Stimulated activated naive CD8-positive, alpha-beta T cell treated with anti-CD3 and anti-CD28 coated beads, Interleukin-15, Interleukin-2, amounts not matched to agents 100 U/mL and 50 U/mL, for 24 hours (primary cell): ENCODE measurements around the gene DDI2.

Experiments
- ATAC-seq: fragments of 150-1000 bp; cut with Tn5 transposase; one replicate; pipeline ENCODE4 v1.10.0; 2021
- DNase-seq: peaks from one replicate; pipeline ENCODE4 v3.0.0; 2021

The DDI2 gene

GRCh38 chr1:15605398-15606383 is 11.6 kb upstream of the DDI2 start:
- no peak for DNase-seq
- no peak for ATAC-seq

GRCh38 chr1:15609631-15610030 is 7.6 kb upstream of the DDI2 start:
- DNase-seq, result no peak
- ATAC-seq, result no peak

- ATAC-seq (no peak), DNase-seq (no peak)
Measured at GRCh38 chr1:15610167-15610566, 7.1 kb upstream of the DDI2 start.

- ATAC-seq, result peak; percentile 20
- peak; percentile 25 for DNase-seq
Measured at GRCh38 chr1:15616373-15617172, 685 bp upstream of the DDI2 start.

GRCh38 chr1:15618077-15618654 is 908 bp downstream of the DDI2 start:
- DNase-seq (no peak), ATAC-seq (no peak)

GRCh38 chr1:15618655-15619525 is 1.6 kb downstream of the DDI2 start:
- ATAC-seq (no peak), DNase-seq (no peak)

- DNase-seq (no peak), ATAC-seq (no peak)
Measured at GRCh38 chr1:15620155-15620545, 2.9 kb downstream of the DDI2 start.

- DNase-seq (no peak), ATAC-seq (no peak)
Measured at GRCh38 chr1:15620902-15621682, 3.8 kb downstream of the DDI2 start.

GRCh38 chr1:15621975-15622374 is 4.7 kb downstream of the DDI2 start:
- ATAC-seq (no peak), DNase-seq (no peak)

GRCh38 chr1:15622712-15623373 is 5.6 kb downstream of the DDI2 start:
- ATAC-seq, result no peak

GRCh38 chr1:15623435-15623834 is 6.2 kb downstream of the DDI2 start:
- DNase-seq (no peak), ATAC-seq (no peak)

More at GRCh38 chr1:15622712-15623373, 5.6 kb downstream of the DDI2 start:
- no peak for DNase-seq

GRCh38 chr1:15624133-15624714 is 7.0 kb downstream of the DDI2 start:
- no peak for DNase-seq
- no peak for ATAC-seq

- no peak for DNase-seq
- no peak for ATAC-seq
Measured at GRCh38 chr1:15625056-15625917, 8.0 kb downstream of the DDI2 start.

GRCh38 chr1:15626269-15626950 is 9.2 kb downstream of the DDI2 start:
- DNase-seq (no peak), ATAC-seq (no peak)

- ATAC-seq, result peak; percentile 98
- no peak for DNase-seq
Measured at GRCh38 chr1:15627343-15627988, 10.2 kb downstream of the DDI2 start.

- no peak for ATAC-seq
Measured at GRCh38 chr1:15628003-15628402, 10.7 kb downstream of the DDI2 start.

GRCh38 chr1:15633756-15634420 is 16.6 kb downstream of the DDI2 start:
- ATAC-seq, result no peak
- DNase-seq, result no peak

More at GRCh38 chr1:15628003-15628402, 10.7 kb downstream of the DDI2 start:
- DNase-seq, result no peak
